Right forelimb (tissue), 1 donor: ENCODE measurements around the gene FANK1.
"Not testable (repeated sequence)": the region's sequence is repeated elsewhere in the genome, so short reads cannot be mapped to it uniquely, and the experiment has no call there.

Source experiments
- DNase-seq: peaks from one replicate; pipeline ENCODE4 v3.0.0-alpha.2; 2018

Gene FANK1

GRCh38 chr10:126036515-126036914, 140.2 kb downstream of the FANK1 start:
- no peak for DNase-seq

- DNase-seq, result no peak
Observed at GRCh38 chr10:126037946-126038345, 141.6 kb downstream of the FANK1 start.

GRCh38 chr10:126041117-126041516, 144.8 kb downstream of the FANK1 start:
- no peak for DNase-seq

GRCh38 chr10:126041804-126042231, 145.5 kb downstream of the FANK1 start:
- peak; percentile 73 for DNase-seq

GRCh38 chr10:126042354-126042753, 146.0 kb downstream of the FANK1 start:
- no peak for DNase-seq

GRCh38 chr10:126042906-126043305, 146.5 kb downstream of the FANK1 start:
- no peak for DNase-seq

- DNase-seq, result no peak
Observed at GRCh38 chr10:126043389-126043788, 147.0 kb downstream of the FANK1 start.

- no peak for DNase-seq
Observed at GRCh38 chr10:126045861-126046260, 149.5 kb downstream of the FANK1 start.

GRCh38 chr10:126046831-126047230, 150.5 kb downstream of the FANK1 start:
- no peak for DNase-seq

GRCh38 chr10:126047749-126048148, 151.4 kb downstream of the FANK1 start:
- DNase-seq, result not testable (repeated sequence)

- DNase-seq, result no peak
Observed at GRCh38 chr10:126049759-126050700, 153.7 kb downstream of the FANK1 start.

GRCh38 chr10:126052171-126052570, 155.8 kb downstream of the FANK1 start:
- no peak for DNase-seq

- DNase-seq, result no peak
Observed at GRCh38 chr10:126054191-126054590, 157.8 kb downstream of the FANK1 start.

GRCh38 chr10:126057494-126057893, 161.1 kb downstream of the FANK1 start:
- no peak for DNase-seq

- no peak for DNase-seq
Observed at GRCh38 chr10:126058104-126058503, 161.7 kb downstream of the FANK1 start.

- no peak for DNase-seq
Observed at GRCh38 chr10:126058507-126058906, 162.1 kb downstream of the FANK1 start.
